ENCODE data around the gene GFER.
"Not testable (repeated sequence)": the region's sequence is repeated elsewhere in the genome, so short reads cannot be mapped to it uniquely, and the experiment has no call there.

GFER gene

DNA sequence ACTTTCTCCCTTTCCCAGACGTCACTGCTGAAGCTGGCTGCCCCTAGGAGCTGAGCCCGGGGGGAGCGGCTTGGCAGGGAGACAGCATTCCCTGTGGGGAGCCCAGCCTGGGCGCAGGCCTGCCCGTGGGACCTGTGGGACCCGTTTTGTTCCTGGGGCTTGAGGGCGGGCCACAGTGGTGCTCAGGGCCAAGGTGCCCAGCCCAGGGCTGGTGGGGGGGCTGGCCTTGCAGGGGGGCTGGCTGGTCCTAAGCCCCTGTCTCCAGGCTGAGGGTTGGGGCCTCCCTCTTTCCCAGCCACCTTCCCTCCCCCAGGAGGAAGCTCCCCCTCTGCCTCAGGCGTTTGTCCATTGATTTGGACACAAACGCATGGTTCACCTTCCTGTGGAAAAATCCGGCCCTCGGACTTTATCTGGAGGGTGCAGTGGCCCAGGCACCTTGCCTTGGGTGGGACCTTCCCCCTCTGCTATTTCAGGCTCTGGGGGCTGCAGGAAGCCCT, 47.1 kb downstream of the GFER start:
- FAIRE-seq (no peak), DNase-seq (ENCODE audit: insufficient read length, low spot score) (no peak)
- TF ChIP-seq POLR2A (IDR thresholded peaks at IDR 0.05; ENCODE audit: low read depth, low read length): no peak

DNA sequence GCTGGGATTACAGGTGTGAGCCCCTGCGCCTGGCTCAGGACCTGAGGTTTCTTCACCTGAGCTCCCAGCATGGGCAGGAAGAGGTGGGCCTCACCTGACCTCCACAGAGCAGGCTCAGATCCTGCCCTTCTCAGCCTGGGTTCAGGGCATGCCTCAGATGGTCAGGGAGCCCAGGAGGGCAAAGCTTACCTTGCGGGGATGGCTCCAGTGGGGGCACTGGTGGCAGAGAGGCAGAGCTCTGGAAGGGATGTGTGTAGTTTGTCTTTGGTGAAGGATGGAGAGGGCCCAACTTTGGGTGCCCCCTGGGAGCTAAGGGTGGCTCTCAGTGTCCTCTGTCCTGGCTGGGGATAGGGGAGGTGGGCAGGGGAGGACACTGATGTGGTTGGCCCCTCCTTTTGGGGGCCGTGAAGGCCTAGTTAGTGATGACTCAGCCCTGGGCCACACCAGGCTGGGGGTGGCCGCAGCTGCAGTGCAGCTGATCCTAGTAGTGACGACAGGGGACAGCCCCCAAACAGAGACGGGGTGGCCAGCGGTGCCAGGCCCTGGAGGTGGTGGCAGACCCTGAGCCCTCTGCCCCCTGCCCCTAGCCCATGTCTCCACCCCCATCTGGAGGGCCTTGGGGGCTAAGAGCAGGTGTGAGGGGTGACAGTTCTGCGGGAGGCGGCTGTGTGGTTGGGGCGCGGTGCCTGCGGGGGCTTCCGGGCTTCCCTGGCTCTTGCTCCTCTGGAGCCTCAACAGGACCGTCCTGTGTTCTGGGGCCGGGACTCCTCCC, 48.5 kb downstream of the GFER start:
- no peak for TF ChIP-seq POLR2A (IDR thresholded peaks at IDR 0.05; ENCODE audit: low read depth, low read length)
- FAIRE-seq: no peak
- no peak for DNase-seq (ENCODE audit: insufficient read length, low spot score)

DNA sequence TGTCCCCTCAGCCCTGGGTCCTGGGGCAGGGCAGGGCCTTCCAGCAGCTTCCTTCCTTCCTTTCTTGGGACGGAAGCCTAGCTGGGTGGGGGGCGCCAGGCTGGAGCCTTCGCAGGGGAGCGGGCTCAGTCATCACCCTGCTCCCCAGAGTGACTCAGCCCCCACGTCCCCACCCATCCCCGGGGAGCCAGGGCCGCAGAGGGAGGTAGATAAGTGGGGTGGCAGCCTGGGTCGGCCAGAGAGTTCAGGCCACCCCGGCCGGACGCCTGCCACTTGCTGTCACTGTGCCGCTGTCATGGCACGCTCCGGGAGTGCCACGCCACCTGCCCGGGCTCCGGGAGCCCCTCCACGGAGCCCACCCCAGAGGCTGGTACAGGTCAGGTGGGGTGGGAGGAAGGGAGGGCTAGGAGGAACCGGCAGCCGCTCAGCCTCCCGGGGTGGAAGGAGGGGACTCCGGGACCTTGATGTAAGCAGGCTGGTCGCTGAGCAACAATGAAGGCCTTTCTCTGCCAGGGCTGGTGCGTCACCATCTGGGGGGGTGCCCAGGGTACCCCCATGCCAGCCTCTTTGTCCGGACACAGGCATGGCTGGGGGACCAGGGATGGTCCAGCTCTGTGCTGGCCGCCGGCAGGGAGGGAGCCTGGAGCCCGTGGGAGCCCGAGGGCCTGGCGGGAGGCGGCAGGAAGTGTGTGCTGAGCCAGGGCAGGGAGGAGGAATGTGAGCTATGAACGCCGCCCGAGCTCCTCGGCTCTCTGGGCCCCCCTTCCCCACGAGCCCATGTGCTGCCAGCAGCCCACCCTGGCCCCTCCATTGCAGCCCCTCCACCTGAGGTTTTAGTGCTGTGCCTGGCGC, 49.3 kb downstream of the GFER start:
- DNase-seq (ENCODE audit: insufficient read length, low spot score) (peak; percentile 77), FAIRE-seq (no peak)
- peak; percentile 84 for TF ChIP-seq POLR2A (IDR thresholded peaks at IDR 0.05; ENCODE audit: low read depth, low read length)

DNA sequence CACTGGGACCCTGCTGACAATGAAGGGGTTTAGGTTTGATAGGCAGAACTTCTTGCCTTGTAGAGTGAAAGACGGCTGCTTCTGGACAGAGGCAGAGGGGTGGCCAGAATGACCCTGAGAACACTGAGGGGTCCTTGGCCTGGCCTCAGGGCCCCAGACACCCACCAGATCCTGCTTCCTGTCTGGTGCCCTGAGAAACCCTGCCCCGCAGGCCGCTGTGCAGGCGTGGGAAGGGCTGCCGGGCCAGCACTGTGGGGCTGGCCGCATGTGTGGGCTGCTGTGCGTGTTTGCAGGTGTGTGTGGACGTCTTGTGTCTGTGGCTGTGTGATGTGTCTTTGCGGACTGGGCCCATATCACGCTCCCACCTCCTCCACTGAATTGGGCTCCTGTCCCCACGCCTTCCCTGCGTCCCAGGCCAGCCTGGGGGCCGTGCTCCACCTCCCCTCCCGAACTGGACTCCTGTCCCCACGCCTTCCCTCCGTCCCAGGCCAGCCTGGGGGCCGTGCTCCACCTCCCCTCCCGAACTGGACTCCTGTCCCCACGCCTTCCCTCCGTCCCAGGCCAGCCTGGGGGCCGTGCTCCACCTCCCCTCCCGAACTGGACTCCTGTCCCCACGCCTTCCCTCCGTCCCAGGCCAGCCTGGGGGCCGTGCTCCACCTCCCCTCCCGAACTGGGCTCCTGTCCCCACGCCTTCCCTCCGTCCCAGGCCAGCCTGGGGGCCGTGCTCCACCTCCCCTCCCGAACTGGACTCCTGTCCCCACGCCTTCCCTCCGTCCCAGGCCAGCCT, 50.1 kb downstream of the GFER start:
- DNase-seq (ENCODE audit: insufficient read length, low spot score); FAIRE-seq: not testable (repeated sequence)

DNA sequence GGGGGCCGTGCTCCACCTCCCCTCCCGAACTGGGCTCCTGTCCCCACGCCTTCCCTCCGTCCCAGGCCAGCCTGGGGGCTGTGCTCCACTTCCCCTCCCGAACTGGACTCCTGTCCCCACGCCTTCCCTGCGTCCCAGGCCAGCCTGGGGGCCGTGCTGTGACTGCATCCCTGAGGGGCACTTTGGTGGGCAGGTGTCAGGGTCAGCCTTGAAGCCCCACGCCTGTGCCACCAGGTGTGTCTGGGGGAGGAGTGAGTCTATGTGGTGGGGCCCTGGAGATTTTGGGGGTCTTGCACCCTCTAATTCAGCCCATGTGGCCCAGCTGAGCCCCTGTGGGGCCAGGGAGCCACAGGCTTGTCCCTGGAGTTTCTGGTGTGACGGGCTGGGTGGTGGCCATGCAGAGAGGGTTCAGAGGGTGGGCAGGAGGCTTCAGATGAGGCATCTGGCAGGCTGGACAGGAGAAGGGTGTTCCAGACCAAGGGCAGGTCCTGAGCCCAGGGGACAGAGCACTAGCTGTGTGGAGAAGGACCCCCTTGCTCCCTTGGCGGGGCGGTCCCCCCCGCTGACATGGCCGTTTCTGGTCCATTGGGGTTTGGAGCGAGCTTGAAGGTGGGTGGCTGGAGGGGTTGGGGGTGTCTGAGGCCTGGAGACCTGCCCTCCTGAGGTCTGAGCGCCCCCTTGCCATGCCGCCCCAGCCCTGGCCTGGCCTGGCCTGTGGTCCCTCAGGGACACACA, 50.9 kb downstream of the GFER start:
- no peak for TF ChIP-seq POLR2A (IDR thresholded peaks at IDR 0.05; ENCODE audit: low read depth, low read length)
- FAIRE-seq (no peak), DNase-seq (ENCODE audit: insufficient read length, low spot score) (no peak)

DNA sequence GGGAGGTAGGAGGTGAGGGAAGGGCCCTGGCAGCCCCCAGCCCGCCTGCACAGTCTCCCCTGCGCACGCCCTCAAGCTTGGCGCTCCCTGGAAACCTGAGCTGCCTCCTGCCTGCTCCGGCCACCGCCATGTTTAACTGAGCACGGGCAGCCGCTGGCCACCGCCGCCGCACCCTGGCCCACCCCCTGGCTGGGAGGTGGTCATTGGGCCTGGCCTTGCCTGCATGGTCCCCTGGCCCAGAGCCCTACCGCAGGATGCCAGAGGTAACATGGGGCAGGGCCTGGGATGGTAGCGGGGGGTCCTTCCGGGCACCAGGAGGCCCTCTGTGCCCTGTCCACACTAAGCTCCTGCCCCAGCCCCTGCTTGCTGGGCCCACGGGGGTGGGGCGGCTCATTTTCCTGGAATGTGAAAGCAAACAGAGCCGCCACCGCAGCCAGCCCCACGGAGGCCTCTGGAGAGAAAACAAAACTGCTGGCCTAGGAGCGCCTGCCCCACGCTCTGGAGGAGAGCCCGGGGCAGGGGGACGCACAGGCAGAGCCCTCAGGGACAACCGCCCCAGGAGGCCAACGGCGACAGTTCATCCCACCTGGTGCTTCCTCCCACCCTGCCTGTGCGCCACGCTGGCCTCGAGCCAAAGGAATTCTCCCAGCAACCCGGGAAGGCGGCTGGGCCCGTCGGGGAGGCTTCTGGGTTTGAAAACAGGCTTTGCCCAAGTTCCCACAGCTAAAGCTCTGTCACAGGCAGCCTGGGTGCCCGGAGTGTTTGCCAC, 51.6 kb downstream of the GFER start:
- FAIRE-seq: no peak
- TF ChIP-seq POLR2A (IDR thresholded peaks at IDR 0.05; ENCODE audit: low read depth, low read length): no peak
- DNase-seq (ENCODE audit: insufficient read length, low spot score): peak; percentile 86

DNA sequence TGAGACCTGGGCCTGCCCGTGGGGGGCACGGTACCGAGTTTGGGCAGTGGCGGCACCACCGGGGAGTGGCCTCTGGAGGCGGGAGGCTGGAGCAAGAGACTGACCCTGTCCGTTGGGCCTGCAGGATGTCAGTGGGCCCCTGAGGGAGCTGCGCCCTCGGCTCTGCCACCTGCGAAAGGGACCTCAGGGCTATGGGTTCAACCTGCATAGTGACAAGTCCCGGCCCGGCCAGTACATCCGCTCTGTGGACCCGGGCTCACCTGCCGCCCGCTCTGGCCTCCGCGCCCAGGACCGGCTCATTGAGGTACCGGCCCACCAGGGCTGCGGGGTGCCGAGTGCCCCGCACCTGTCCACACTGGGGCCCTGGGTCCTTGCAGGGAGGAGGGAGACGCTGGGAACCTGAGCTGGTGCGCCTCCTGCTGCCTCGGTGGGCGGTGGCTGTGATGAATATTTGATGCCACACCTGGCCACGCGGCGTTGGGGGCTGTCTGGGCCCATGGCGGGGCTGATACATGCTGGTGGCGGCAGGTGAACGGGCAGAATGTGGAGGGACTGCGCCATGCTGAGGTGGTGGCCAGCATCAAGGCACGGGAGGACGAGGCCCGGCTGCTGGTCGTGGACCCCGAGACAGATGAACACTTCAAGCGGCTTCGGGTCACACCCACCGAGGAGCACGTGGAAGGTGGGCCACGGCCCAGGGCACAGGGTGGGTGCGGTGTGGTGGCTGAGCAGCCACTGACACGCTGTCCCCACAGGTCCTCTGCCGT, 52.4 kb downstream of the GFER start:
- DNase-seq (ENCODE audit: insufficient read length, low spot score) (no peak), FAIRE-seq (no peak)
- no peak for TF ChIP-seq POLR2A (IDR thresholded peaks at IDR 0.05; ENCODE audit: low read depth, low read length)

DNA sequence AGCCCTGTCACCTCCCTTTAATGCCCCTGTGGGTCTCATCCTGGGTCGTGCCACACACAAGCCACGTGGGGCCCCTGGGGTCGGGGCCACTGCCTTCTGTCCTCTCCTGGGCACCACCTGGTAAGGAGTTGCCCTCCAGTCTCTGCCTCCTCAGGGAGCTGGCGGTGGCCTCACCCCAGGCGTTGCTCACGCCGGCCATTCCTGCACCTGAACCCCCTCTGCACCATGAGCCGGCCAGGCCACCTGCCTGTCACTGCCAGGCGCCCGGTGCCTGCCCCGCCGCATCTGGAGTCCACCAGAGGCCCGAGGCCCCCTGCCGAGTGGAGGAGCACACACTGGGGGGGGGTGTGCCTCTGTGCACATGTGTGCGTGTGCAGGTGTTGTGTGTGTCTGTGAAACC, 53.1 kb downstream of the GFER start:
- DNase-seq (ENCODE audit: insufficient read length, low spot score) (no peak), FAIRE-seq (no peak)
- no peak for TF ChIP-seq POLR2A (IDR thresholded peaks at IDR 0.05; ENCODE audit: low read depth, low read length)
